OCI-M1 (cell line): ENCODE measurements around the gene SGMS1.
A peak's percentile ranks its signal among the peaks of the same experiment; 100 is the strongest.
"Not testable (repeated sequence)": the region's sequence is repeated elsewhere in the genome, so short reads cannot be mapped to it uniquely, and the experiment has no call there.

Experiments
- DNase-seq: peaks from one replicate; lab custom pipeline; 2025; lab: John Stamatoyannopoulos, UW

Gene SGMS1

DNA sequence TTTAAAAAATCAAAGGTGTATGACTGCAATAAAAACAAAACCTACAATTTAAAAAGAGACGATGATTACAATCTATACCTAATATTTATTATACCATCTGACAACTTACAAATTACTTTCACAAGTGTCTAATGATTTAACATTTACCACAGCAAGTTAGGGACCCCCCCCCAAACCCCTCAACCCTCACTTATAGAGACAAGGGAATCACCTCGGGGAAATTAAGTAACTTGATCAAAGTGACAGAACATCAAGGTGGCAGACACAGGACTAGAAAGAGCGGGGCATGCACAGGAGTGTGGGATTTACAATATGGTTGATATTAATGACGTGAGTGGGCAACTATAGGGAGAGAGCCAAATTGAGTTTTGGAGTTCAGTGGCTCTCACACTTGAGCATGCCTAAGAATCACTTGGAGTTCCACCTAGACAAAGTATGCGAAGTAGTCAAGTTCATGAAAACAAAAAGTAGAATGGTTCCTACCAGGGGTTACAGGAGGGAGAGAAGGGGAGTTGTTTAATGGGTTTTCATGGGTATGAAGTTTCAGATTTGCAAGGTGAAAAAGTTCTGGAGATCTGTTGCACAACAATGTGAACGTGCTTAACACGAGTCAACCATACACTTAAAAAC is 43.4 kb downstream of the SGMS1 start:
- no peak for DNase-seq

DNA sequence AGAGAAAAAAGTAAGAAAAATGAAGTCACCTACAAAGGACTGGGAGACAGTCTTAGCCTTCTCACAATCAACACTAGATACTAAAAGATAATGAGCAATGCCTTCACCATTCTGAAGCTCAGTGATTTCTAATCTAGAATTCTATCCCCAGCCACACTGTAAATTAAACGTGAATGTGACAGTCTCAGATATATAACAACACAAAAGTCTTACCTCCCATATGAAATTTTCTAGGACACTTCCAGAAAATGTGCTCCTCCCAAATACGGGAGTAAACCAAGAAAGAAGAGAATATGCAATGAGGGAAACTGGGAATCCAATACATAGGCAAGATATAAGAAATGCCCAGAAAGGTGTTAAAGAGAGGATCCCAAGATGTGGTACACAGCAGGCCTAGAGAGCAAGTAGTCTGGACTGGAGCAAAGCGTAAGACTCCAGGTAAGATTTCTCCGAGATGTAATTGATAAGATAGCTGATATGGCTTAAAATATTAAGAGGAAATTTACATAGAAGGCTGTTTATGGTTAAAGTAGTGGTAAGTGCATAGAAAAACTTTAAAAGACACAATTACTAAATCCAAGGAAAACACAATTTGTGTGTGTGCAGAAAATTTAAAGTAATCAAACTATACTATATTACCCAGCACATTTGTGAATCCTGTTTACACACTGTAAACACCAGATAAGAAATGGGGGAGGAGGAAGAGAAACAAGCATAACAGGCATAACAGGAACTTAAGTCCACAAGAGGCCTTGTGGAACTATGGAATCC is 44.1 kb downstream of the SGMS1 start:
- peak; percentile 70 for DNase-seq

DNA sequence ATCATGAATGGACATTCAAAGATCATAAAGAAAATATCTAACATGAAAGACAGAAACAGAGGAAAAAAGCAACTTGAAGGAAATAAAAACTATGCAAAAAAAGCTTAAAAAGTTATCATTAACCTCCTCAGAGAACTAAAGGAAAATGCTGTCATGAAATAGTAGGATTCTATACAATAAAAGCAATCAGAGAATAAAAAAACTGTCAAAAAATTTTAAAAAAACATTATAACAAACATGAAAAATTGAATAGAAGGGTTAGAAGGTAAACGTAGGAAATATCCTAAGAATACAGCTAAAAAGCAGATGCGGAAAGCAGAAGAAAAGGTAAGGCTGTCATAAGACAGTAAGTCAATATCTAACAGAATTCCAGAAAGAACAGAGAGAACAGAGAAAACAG is 44.8 kb downstream of the SGMS1 start:
- no peak for DNase-seq

DNA sequence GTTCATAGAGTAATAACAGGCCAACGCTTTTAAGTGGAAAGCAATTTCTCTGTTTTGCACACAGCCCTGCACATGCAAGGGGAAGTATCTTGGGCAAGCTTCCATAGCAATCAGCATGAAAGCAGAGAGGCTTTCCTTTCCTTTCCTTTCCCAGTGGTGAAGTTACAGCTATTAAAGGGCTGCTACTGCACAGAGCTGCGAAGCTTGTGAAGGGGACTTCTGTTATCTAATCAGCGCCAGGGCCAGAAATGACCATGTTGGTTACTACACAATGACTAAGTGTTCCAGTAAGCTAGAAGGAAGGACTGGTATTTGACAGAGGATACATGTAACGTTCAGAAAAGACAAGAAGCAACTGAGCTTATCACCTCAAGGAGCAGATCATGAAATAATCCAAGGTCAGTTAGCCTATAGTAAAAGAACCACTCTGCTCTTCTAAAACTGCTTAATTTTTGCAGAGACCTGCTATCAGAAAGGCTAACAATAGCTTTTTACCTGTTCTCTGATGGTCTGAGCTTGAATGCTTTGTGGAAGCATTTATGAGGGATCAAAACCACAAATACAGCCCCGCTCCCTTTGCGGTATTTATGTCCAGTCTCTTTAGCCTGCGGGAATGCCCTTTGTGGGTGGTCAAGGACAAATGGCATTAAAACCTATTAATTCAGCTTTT is 45.9 kb downstream of the SGMS1 start:
- peak; percentile 99 for DNase-seq

DNA sequence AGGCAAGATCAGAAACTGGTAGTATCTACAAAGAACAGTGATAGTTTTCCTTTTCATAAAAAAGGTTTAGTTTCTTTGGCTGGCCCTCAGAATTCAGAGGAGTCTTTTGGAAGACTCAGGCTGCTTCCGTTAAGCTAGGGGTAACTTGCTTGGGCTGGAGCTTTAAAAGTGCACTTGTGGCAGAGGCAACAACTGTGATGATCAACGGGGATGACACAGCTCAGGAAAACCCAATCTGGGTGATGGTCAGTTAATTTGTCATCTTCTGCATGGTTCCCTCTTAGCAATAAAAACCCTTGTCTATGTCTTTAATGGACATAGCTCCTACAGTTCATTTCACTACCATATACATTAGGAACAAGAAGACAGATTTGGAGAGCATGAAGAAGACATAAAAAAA is 46.7 kb downstream of the SGMS1 start:
- DNase-seq: peak; percentile 63

DNA sequence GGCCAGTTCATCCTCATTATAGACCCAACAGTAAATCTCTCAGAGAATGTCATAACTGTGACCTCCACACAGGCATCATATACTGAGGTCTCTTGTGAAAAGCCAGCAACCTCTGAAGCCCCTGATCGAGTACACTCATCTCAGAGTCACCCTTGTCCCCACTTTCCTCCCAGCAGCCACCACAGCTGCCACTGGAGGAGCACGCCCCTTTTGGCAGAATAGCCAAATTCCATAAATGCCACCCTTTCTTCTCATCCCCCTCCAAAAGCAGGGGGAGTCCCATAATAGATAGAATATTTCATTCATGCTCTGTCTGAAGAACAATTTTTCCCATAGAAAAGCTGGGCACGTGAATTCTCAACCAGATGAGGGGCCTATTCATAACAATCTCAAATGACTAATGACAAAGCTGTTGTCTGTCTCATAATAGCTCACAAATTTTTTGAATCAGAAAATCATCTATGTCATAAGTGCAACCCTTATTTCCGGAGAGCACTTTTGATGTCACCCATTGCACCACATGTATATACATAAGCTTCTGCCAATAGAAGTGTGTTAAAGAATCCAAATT is 47.4 kb downstream of the SGMS1 start:
- DNase-seq: no peak

DNA sequence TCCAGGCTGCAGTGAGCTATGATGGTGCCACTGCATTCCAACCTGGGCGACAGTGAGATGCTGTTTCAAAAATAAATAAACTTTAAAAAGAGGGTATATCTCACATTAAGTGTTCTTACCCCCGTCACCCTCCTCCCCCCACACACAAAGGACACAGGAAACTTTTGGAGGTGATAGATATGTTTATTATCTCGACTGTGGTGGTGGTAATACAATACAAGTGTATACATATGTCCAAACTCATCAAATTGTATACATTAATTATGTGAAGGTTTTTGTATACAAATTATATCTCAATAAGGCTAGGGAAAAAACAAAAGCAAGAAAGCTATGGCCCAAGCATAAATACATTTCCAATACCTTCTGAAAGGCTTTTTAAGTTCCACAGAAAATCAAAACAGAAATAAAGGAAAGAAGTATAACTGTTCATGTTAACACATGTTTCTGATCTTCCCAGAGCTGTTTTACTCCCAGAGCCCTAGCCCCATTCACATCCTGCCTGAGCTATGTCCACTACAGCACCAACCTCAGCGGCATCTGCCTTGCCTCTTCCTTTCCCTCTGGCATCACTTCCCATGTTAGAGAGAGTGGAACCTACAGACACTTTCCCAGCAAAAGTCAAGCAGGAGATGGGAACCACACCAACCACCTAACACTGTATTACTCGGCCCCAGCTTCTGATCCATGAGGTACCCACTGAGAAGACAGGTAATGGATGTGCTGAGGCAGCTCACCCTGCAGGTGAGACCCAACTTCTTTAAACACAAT is 48.1 kb downstream of the SGMS1 start:
- DNase-seq: no peak

DNA sequence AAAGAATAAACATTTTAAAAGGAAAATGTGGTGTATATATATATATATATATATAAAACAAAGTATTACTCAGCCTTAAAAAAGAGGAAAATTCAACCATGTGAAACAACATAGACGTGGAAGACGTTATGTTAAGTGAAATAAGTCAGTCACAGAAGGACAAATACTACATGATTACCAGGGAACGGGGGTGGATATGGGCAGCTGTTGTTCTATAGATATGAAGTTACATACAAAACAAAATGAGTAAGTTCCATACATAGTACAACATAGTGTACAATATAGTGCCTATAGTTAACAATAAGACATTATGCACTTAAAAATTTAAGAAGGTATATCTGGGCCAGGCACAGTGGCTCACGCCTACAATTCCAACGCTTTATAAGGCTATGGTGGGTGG is 48.8 kb downstream of the SGMS1 start:
- DNase-seq: no peak

DNA sequence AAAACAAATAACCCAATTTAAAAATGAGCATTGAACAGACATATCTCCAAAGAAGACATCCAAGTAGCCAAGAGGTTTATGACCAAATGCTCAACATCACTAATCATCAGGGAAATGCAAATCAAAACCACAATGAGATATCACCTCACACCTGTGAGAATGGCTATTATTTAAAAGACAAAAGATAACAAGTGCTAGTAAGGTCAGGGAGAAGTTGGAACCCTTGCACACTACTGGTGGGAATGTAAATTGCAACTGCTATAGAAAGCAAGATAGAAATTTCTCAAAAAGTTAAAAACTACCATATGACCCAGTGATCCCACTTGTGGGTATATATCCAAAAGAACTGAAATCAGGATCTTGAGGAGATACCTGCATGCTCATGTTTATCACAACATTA is 49.5 kb downstream of the SGMS1 start:
- peak; percentile 45 for DNase-seq

DNA sequence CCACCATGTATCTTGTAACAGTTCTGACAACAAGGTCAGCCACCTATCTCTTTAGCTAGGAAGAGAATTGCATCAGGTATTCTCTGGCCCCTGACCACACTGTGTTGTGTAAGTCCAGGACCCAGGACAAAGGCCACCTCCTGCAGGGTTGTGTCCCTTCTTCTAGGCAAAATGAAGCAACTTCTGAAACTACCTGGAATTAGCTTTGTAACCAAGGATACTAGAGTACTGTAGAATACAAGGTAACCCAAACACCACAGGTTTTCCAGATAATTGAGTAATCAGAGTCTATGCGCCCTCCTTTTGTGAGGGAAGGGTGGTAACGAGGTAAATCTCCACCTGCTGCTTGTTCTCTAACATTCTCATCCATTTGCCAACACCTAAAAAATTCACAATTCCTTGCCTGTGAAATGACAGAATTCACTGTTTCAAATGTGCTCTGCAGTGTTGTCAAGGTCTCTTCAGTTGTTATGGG is 51.7 kb downstream of the SGMS1 start:
- DNase-seq: no peak

DNA sequence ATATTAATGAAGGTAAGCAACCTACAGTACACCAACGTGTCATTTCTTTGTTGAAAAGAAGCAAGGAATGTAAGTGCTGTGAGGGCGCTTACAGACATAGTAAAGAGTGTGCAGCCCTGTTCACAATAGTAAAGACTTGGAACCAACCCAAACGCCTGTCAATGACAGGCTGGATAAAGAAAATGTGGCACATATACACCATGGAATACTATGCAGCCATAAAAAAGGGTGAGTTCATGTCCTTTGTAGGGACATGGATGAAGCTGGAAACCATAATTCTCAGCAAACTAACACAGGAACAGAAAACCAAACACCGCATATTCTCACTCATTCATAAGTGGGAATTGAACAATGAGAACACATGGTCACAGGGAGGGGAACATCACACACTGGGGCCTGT is 55.0 kb downstream of the SGMS1 start:
- not testable (repeated sequence) for DNase-seq

DNA sequence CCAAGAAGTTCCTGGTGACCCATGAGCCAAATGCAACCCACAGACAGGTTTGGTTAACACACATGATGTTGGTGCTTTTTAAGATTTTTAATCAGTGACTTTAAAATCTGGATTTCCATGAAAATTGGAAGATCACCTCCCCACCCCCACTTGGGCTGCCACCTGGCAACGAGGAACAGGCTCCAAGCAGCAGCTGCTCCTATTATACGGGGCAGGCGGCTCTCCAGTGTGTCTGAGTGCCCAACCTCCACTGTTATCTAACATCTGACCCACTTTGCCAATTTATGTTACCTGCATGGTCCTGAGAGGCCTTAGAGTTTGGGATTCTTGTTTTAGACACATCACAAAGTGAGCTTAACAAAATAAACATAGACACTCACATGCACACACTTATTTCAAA is 56.4 kb downstream of the SGMS1 start:
- no peak for DNase-seq

DNA sequence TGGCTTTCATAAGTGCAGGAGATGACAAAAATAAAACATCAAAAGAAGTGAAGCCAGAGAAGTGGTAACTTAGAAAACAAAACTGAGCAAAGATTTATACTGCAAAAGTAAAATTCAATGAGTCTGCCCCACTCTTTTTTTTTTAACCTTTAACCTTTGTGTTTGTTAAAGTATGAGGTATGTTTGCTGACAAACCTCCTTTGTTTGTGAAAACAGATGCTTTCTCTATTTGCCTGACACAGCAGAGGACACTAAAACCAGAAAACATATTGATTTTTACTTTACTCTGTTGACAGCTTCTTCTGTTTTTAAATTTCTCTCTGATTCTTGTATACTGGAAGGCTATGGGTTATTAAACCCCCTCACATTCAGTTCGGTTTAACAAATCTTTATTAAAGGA is 57.6 kb downstream of the SGMS1 start:
- DNase-seq: no peak

DNA sequence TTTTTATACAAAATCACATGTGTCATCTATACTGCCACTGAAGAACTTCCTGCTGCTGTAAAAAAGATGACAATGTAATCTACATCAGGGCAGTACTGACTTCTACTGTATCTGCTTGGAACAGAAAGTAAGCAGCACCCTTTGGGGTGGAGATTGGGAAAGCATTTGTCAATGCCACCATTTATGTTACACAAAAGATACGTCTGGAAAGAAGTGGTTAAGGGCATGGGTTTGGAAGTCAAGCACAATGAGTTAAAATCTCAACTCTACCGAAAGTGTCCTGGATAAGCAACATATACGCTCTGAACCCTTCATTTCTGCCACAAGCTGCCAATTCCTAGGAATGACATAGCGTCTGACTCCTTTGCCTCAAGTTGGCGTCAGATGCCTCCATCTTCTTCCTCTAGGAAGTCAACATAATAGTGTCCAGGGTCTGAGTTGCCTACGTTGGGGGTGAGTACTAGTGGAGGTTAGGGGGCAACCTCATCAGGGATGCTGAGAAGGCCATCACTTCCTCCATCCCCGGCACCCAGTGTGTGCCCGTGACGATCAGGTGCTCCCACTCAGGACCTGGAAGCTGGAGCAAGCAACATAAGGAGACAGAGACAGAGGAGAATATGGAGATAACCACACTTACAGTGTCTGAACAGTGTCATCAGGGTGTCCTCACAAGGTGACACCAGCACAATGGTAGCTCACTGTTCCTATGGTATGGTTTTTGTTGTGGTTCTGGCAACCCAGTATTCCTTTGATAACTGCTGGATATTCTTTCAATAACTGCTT is 58.3 kb downstream of the SGMS1 start:
- peak; percentile 82 for DNase-seq

DNA sequence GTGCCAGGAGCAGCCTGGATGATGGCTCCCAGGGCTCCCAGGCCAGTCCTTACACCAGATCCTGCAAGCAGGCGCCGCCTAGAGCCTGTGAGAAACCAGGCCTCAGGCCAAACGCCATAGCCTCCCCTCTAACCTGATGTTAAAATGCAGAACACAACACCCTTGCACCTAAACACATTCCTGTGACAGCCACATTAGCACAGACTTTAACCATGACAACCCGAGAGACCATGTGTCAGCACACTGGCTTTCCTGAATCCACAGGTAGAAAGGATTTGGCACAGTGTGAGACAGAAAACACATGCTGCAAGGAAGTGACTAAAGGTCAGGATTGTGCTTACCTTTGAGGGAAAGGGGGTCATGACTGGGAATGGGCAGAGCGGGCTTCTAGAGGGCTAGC is 59.9 kb downstream of the SGMS1 start:
- no peak for DNase-seq

DNA sequence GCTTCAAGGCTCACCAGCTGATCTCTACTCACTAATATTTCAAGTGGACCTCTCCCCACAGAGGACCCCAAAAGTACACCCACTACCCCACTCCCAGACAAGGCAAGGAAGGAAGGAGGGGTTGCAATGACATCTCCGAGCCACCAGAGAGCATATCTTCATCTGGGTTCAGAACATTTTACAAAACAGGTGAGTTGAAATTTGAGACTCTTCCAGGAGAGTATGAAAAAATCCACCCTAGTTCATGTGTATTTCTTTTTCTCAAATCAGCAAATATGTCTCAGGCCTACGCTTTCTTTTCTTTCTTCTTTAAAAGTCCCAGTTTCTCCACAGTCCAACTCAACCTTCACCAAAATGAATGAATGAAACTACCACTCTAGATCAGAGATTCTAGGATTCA is 61.9 kb downstream of the SGMS1 start:
- DNase-seq: peak; percentile 59

DNA sequence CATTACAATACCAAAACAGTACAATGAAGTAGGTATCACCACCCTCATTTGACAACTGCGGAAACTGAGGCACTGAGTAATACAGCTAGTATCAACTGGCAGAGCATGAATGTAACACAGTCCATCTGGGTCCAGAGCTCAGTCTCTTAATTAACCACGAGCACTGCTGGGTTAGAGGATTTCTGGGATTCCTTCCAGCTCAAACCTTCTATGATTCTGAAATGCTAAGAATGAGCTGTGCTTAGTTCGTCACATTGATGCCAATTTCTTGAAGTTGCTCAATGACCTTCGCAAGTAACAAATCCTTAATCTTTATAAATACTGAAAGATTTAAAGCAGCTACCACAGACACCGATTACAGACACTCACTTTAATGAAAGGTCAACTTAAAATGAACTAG is 62.5 kb downstream of the SGMS1 start:
- no peak for DNase-seq

DNA sequence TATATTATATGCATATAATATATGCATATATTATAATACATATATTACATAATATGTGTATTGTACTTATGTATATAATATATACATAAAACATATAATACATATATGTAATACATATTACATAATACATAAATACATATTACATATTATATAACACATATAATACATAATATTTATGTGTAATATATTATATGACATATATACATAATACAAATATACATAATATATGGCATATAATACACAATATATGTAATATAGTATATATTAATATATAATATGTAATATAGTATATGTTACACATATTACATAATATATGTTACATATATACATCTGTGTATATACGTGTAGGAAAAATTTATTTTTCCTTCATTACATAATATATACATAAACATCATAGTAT is 63.4 kb downstream of the SGMS1 start:
- no peak for DNase-seq

DNA sequence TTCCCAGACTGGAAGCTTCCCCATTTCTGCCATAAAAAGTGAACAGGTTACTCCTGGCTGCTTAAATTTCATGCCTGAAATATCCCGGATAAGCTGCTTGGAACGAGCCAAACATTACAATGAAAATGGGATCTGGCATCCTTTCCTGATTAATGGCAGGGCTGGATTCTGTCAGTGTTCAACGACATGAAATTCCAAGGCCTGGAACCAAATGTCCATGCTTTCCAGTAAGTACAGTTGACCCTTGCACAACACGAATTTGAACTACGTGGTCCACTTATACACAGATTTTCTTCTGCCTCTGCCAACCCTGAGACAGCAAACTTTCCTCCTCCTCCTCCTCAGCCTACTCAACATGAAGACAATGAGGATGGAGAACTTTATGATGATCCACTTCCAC is 65.4 kb downstream of the SGMS1 start:
- DNase-seq: no peak

DNA sequence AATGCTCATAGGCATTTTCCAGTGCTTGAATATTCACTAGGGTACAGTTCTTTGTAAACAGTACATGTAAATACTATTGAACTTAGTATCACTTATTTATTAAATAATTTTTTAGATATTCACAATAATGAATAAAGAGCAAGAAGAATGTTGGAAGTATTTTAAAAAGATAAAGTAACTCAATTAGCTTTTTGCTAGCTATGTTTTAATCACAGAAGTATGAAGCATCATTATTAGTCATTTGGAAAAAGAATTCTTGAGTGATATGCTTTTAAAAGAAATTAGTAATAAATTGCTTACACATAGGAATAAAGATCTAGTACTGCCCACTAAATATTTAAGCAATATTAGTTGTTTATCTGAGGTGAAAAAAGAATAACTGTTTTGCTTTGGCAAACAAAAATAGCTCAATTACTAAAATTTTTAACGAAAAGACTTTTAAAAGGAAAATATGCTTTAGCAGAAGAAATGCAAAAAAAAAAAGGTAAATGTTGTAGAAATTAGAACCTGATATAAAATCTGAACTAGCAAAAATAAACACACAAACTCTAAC is 66.5 kb downstream of the SGMS1 start:
- DNase-seq: no peak
